Measurements from ENCODE around the gene MAML3. TPM values are rescaled to one million over a fixed set of nuclear protein-coding genes. Genes with fewer than 3 reads are reported as not detected.

The MAML3 gene
- total and polyA plus RNA-seq, 7 experiments from 2014 or later, result 0.53 to 9.4 (median 3.3) TPM

DNA sequence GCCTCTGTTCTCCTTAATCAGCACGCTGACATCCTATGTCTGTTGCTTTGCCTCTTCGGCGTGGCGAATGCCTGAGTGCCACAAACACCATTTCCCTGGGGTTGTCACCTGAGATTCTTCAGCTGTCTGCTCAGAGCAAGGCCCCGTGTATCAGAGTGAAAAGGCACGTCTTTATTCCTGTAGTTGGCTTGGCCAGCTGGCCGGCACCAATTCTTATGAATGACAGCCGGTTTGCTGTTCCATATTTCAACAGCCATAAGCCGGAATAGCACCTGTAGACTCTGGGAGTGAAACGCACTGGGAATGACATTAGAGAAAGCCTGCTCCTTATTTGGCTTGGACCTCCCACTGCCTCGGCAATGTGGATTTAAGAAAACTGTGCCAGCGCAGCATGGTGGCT, 399.0 kb downstream of the MAML3 start:
- ChIA-PET POLR2A (no interaction called here), CTCF (no interaction called here)
- Histone ChIP-seq H3K27ac (ENCODE audit: low read depth, low read length) (no peak overlapping the region), H3K36me3 (ENCODE audit: control insufficient read depth in 2 of 3, insufficient read depth in 3 of 3, low read length in 3 of 3) (no peaks in the 10 kb centered on the region), H3K27me3 (ENCODE audit: control insufficient read depth in 2 of 2, insufficient read depth in 2 of 2, low read length in 2 of 2) (no peaks in the 10 kb centered on the region), H3K4me3 (ENCODE audit: low read length) (no peak overlapping the region), H3K4me1 (ENCODE audit: control insufficient read depth in 2 of 2, insufficient read depth in 2 of 2, low read length in 2 of 2) (no peaks in the 10 kb centered on the region), H3K9me3 (ENCODE audit: control insufficient read depth in 2 of 3, low read length in 3 of 3) (no peaks in the 10 kb centered on the region)
- no peak for ATAC-seq
- H3K27ac Mint-ChIP-seq, result no peak overlapping the region
- H3K27me3 Mint-ChIP-seq, result peaks cover 0 to 24% (median 0%) of the 10 kb centered on the region in 5 donors
- peaks cover 0 to 10% (median 9%) of the 10 kb centered on the region in 7 donors for H3K4me1 Mint-ChIP-seq
- no peak overlapping the region for H3K4me3 Mint-ChIP-seq
- no peaks in the 10 kb centered on the region for H3K9me3 Mint-ChIP-seq
- intact Hi-C loops (cut with micrococcal nuclease), result no loop called here
- DNase-seq, result no peak
- H3K36me3 Mint-ChIP-seq, result peaks cover 0 to 3% (median 0%) of the 10 kb centered on the region in 5 donors

DNA sequence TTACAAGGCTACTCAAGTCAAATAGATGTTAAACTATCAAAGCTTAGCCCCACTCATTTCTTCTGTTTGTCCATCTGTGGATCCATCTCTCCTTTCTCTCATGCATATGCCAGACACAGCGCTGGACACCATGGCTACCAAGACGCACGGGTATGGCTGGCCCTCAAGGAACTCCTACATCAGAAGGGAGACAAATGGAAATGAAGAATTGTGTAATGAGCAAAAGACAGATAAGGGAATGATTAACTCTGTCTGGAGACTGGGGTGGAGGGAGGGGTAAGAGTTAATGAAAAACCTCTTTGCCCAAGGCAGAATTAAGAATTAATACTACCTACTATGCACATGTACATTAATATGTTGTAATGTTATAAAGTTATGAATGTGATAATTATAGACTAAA, 400.3 kb downstream of the MAML3 start:
- intact Hi-C loops (cut with micrococcal nuclease), result no loop called here
- DNase-seq (no peak), ATAC-seq (no peak)
- POLR2A ChIA-PET, result no interaction called here
- H3K9me3 Mint-ChIP-seq, result no peaks in the 10 kb centered on the region
- H3K27me3 Mint-ChIP-seq, result peaks cover 0 to 19% (median 0%) of the 10 kb centered on the region in 5 donors
- CTCF ChIA-PET, result no interaction called here
- H3K36me3 ChIP-seq (ENCODE audit: control insufficient read depth in 2 of 3, insufficient read depth in 3 of 3, low read length in 3 of 3), result no peaks in the 10 kb centered on the region
- no peak overlapping the region for H3K27ac ChIP-seq (ENCODE audit: low read depth, low read length)
- H3K4me3 Mint-ChIP-seq, result no peak overlapping the region
- H3K4me1 Mint-ChIP-seq, result peaks cover 0 to 9% (median 7%) of the 10 kb centered on the region in 7 donors
- H3K4me1 ChIP-seq (ENCODE audit: control insufficient read depth in 2 of 2, insufficient read depth in 2 of 2, low read length in 2 of 2), result no peaks in the 10 kb centered on the region
- H3K27me3 ChIP-seq (ENCODE audit: control insufficient read depth in 2 of 2, insufficient read depth in 2 of 2, low read length in 2 of 2), result no peaks in the 10 kb centered on the region
- H3K9me3 ChIP-seq (ENCODE audit: control insufficient read depth in 2 of 3, low read length in 3 of 3), result no peaks in the 10 kb centered on the region
- H3K4me3 ChIP-seq (ENCODE audit: low read length), result no peak overlapping the region
- peaks cover 0 to 2% (median 0%) of the 10 kb centered on the region in 5 donors for H3K36me3 Mint-ChIP-seq
- no peak overlapping the region for H3K27ac Mint-ChIP-seq

DNA sequence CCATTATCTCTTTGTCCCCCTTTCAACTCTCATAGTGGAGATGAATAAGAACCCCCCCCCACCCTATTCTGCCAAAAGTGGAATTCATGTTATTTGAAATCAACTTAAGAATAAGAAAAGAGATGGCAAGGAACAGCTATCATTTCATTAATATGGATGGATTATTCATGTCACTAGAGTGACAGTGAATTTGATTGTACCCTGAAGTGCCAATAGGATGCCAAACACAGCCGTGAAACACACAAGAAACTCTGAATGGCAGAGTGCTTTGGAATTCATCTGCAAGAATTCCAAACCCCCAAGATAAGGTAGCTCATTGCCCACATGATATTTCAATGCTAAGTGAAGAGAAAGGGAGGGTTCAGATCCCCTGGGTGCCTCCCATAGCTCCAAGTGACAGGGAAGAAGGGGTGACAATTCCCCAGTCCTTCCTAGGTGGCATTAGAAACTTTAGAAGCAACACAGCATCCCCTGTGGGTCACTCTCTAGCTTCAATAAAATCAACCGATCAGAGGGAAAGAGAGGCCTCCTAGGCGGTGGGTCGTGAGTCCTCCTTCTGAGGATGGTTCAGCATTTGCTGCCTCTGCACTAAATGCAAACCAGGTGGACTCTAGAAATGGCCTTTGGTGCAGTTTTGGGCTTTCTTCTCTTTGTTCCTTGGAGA, 404.0 kb downstream of the MAML3 start:
- ATAC-seq, result no peak
- Histone ChIP-seq H3K9me3 (ENCODE audit: control insufficient read depth in 2 of 3, low read length in 3 of 3) (no peaks in the 10 kb centered on the region), H3K4me3 (ENCODE audit: low read length) (no peak overlapping the region), H3K4me1 (ENCODE audit: control insufficient read depth in 2 of 2, insufficient read depth in 2 of 2, low read length in 2 of 2) (no peaks in the 10 kb centered on the region), H3K36me3 (ENCODE audit: control insufficient read depth in 2 of 3, insufficient read depth in 3 of 3, low read length in 3 of 3) (no peaks in the 10 kb centered on the region), H3K27ac (ENCODE audit: low read depth, low read length) (no peak overlapping the region), H3K27me3 (ENCODE audit: control insufficient read depth in 2 of 2, insufficient read depth in 2 of 2, low read length in 2 of 2) (no peaks in the 10 kb centered on the region)
- ChIA-PET POLR2A (no interaction called here), CTCF (no interaction called here)
- intact Hi-C loops (cut with micrococcal nuclease), result no loop called here
- Mint-ChIP-seq H3K4me1 (peaks cover 0 to 3% (median 0%) of the 10 kb centered on the region in 7 donors), H3K27ac (no peak overlapping the region), H3K9me3 (no peaks in the 10 kb centered on the region), H3K4me3 (no peak overlapping the region), H3K36me3 (no peaks in the 10 kb centered on the region), H3K27me3 (peaks cover 0 to 6% (median 4%) of the 10 kb centered on the region in 5 donors)
- DNase-seq, result no peak

DNA sequence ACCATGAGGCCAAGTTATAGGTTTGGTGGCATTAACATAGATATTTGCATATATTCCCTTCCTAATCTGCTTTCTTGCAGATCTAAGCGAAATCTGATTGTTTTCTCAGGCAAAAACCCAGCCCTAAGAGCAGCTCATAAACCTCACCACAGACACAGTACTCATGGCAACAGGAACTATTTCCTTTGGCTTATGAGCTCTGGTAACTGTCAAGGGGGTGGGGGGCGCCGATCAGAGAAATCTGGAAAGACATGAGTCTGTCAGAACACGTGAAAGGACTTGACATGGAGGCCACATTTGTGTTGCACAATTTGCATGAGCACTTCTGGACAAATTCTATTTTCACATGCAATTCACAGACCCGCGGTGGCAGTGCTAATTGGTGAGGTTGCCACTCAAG, 404.6 kb downstream of the MAML3 start:
- no peaks in the 10 kb centered on the region for H3K36me3 ChIP-seq (ENCODE audit: control insufficient read depth in 2 of 3, insufficient read depth in 3 of 3, low read length in 3 of 3)
- POLR2A ChIA-PET, result no interaction called here
- Mint-ChIP-seq H3K27ac (no peak overlapping the region), H3K4me3 (no peak overlapping the region), H3K27me3 (peaks cover 0 to 6% (median 5%) of the 10 kb centered on the region in 5 donors), H3K4me1 (peaks cover 0 to 3% (median 0%) of the 10 kb centered on the region in 7 donors), H3K36me3 (no peaks in the 10 kb centered on the region), H3K9me3 (no peaks in the 10 kb centered on the region)
- H3K27ac ChIP-seq (ENCODE audit: low read depth, low read length), result no peak overlapping the region
- H3K4me3 ChIP-seq (ENCODE audit: low read length), result no peak overlapping the region
- no peaks in the 10 kb centered on the region for H3K27me3 ChIP-seq (ENCODE audit: control insufficient read depth in 2 of 2, insufficient read depth in 2 of 2, low read length in 2 of 2)
- H3K4me1 ChIP-seq (ENCODE audit: control insufficient read depth in 2 of 2, insufficient read depth in 2 of 2, low read length in 2 of 2), result no peaks in the 10 kb centered on the region
- CTCF ChIA-PET, result no interaction called here
- ATAC-seq (no peak), DNase-seq (no peak)
- no peaks in the 10 kb centered on the region for H3K9me3 ChIP-seq (ENCODE audit: control insufficient read depth in 2 of 3, low read length in 3 of 3)
- intact Hi-C loops (cut with micrococcal nuclease), result no loop called here

DNA sequence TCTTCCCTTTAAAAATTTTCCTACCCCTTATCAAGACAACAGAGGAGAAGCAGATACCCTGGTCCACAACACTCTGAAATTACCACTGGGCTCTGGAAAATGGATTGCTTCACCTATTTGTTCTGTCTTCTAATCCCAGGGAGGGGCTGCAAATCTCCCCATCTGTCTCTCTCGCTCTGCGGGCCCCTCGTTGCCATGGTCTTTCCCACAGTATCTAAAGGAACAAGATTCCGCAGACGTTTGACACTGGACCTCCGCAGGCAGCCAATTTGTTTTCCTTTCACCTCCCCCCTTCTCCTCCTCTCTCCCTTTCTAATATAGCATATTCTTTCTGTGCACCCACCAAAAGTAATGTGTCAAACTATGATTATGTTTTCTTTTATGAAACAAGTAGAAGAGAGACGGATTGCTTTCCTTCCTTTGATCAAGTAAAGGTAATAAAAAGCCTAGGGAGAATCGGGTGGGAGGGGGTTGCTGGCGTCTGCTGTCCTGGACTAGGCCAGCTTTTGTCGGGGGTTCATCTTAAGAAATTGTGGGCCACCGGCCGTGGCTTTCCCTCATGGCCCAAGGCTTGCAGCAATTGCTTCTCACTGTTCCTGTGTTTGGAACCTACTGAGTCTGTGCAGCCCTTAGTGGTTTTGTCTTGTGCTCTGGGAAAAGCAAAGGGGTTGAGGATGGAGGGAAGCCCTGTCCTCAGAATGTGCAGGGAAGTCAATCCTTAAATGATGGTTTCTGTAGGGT, 407.4 kb downstream of the MAML3 start:
- peaks cover 0 to 6% (median 4%) of the 10 kb centered on the region in 5 donors for H3K27me3 Mint-ChIP-seq
- Histone ChIP-seq H3K27me3 (ENCODE audit: control insufficient read depth in 2 of 2, insufficient read depth in 2 of 2, low read length in 2 of 2) (no peaks in the 10 kb centered on the region), H3K4me3 (ENCODE audit: low read length) (no peak overlapping the region), H3K27ac (ENCODE audit: low read depth, low read length) (no peak overlapping the region), H3K9me3 (ENCODE audit: control insufficient read depth in 2 of 3, low read length in 3 of 3) (no peaks in the 10 kb centered on the region), H3K4me1 (ENCODE audit: control insufficient read depth in 2 of 2, insufficient read depth in 2 of 2, low read length in 2 of 2) (no peaks in the 10 kb centered on the region), H3K36me3 (ENCODE audit: control insufficient read depth in 2 of 3, insufficient read depth in 3 of 3, low read length in 3 of 3) (no peaks in the 10 kb centered on the region)
- ATAC-seq (no peak), DNase-seq (no peak)
- ChIA-PET POLR2A (no interaction called here), CTCF (no interaction called here)
- intact Hi-C loops (cut with micrococcal nuclease), result no loop called here
- H3K27ac Mint-ChIP-seq, result peak overlapping the region in 1 of 9 donors; percentile 30
- no peak overlapping the region for H3K4me3 Mint-ChIP-seq
- no peaks in the 10 kb centered on the region for H3K9me3 Mint-ChIP-seq
- no peaks in the 10 kb centered on the region for H3K36me3 Mint-ChIP-seq
- H3K4me1 Mint-ChIP-seq, result peaks cover 0 to 3% (median 0%) of the 10 kb centered on the region in 7 donors

DNA sequence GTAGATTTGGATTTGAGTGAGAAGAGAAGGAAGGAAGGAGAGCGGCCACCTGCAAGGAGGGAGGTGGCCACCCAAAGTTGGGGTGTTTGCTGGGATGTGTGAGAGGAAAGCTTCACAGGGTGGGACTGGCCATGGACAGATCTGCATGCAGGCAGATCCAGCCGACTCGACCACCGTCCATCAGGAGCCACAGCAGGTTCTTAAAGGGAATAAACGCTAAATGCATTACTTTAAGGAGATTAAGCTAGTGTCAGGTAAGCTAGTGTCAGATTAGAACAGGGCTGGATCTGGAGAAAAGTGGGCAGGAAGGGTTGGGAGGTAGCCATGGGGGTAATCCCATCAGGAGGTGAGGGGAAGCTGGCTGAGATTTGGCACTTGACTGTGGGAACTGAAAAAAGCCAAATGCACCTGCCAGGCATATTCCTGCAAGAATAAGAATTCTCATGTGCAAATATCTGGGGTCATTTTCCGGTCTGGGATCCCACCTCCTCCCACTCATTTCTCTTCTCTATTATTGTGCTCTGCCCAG, 408.8 kb downstream of the MAML3 start:
- H3K4me3 Mint-ChIP-seq, result no peak overlapping the region
- peaks cover 0 to 3% (median 0%) of the 10 kb centered on the region in 7 donors for H3K4me1 Mint-ChIP-seq
- H3K27me3 Mint-ChIP-seq, result peaks cover 0 to 7% (median 5%) of the 10 kb centered on the region in 5 donors
- Histone ChIP-seq H3K36me3 (ENCODE audit: control insufficient read depth in 2 of 3, insufficient read depth in 3 of 3, low read length in 3 of 3) (no peaks in the 10 kb centered on the region), H3K9me3 (ENCODE audit: control insufficient read depth in 2 of 3, low read length in 3 of 3) (no peaks in the 10 kb centered on the region), H3K27me3 (ENCODE audit: control insufficient read depth in 2 of 2, insufficient read depth in 2 of 2, low read length in 2 of 2) (no peaks in the 10 kb centered on the region), H3K4me1 (ENCODE audit: control insufficient read depth in 2 of 2, insufficient read depth in 2 of 2, low read length in 2 of 2) (no peaks in the 10 kb centered on the region), H3K4me3 (ENCODE audit: low read length) (no peak overlapping the region), H3K27ac (ENCODE audit: low read depth, low read length) (no peak overlapping the region)
- no peaks in the 10 kb centered on the region for H3K9me3 Mint-ChIP-seq
- no peaks in the 10 kb centered on the region for H3K36me3 Mint-ChIP-seq
- ATAC-seq (no peak), DNase-seq (no peak)
- no peak overlapping the region for H3K27ac Mint-ChIP-seq
- POLR2A ChIA-PET, result no interaction called here
- CTCF ChIA-PET, result no interaction called here
- intact Hi-C loops (cut with micrococcal nuclease), result no loop called here

Measured in naive thymus-derived CD4-positive, alpha-beta T cell (primary cell).